Heart left ventricle (tissue), 16 donors: ENCODE results near the gene TTN. TPM values are rescaled to one million over a fixed set of nuclear protein-coding genes. Genes with fewer than 3 reads are reported as not detected.

Experiments
- ATAC-seq, 4 donors: fragments of 200-7000 bp; cut with Tn5 transposase; one replicate each; pipeline ENCODE4 v1.9.1; 2020 to 2022; ENCODE audit warnings: moderate library complexity in 4 of 4, mild to moderate bottlenecking in 3 of 4, moderate number of reproducible peaks in 1 of 4
- DNase-seq, 5 donors: peaks; one replicate each; pipeline ENCODE4 v3.0.0-alpha.2; 2020
- H3K27ac ChIP-seq, 12 donors: fragments of 200-600 bp; sonication (generic) in 4 of 12; one replicate each; pipeline versions ENCODE4 v1.5.0 to v1.8.0; 2016 to 2022; ENCODE audit warnings: mild to moderate bottlenecking in 2 of 12
- H3K27me3 ChIP-seq, 9 donors: fragments of 200-600 bp; sonication (generic) in 2 of 9; one replicate each; pipeline versions ENCODE4 v1.5.1 to v1.8.0; 2016 to 2022; ENCODE audit warnings: mild to moderate bottlenecking in 3 of 9
- H3K36me3 ChIP-seq, 9 donors: fragments of 200-600 bp; sonication (generic) in 2 of 9; one replicate each; pipeline versions ENCODE4 v1.5.0 to v1.8.0; 2018 to 2022; ENCODE audit warnings: mild to moderate bottlenecking in 2 of 9
- H3K4me1 ChIP-seq, 12 donors: fragments of 200-600 bp; sonication (generic) in 4 of 12; one replicate each; pipeline versions ENCODE4 v1.5.0 to v1.8.0; 2016 to 2022; ENCODE audit warnings: mild to moderate bottlenecking in 3 of 12
- H3K4me3 ChIP-seq, 12 donors: fragments of 200-600 bp; sonication (generic) in 4 of 12; one replicate each; pipeline versions ENCODE4 v1.5.0 to v1.8.0; 2017 to 2022; ENCODE audit warnings: mild to moderate bottlenecking in 9 of 12, moderate library complexity in 4 of 12
- H3K9me3 ChIP-seq, 12 donors: fragments of 200-600 bp; sonication (generic) in 4 of 12; one replicate each; pipeline versions ENCODE4 v1.5.0 to v1.8.0; 2016 to 2022; ENCODE audit warnings: mild to moderate bottlenecking in 1 of 12
- CTCF ChIP-seq, 12 donors: fragments of 200-600 bp; sonication (generic) in 4 of 12; IDR thresholded peaks; one replicate each; pipeline versions ENCODE4 v1.5.0 to v1.8.0; 2018 to 2022; ENCODE audit warnings: antibody characterized with exemption in 12 of 12, mild to moderate bottlenecking in 5 of 12
- POLR2A ChIP-seq, 2 donors: fragments of 450-650 bp; IDR thresholded peaks; one replicate each; pipeline ENCODE4 v1.6.1; 2017; ENCODE audit warnings: antibody characterized with exemption in 2 of 2, mild to moderate bottlenecking in 2 of 2, moderate library complexity in 2 of 2
- WGBS, 4 donors: extraction: QIAGEN DNeasy Blood & Tissue Kit in 2 of 4; methylation state at CpG; one replicate each; pipeline versions ENCODE4 v1.1.5 to v1.1.7; 2013 to 2018; 5-methylcytosine and 5-hydroxymethylcytosine counted together
- intact Hi-C, 10 donors: fragments of 100-400 bp; cut with DNase I; formaldehyde crosslinking; loops; one replicate each; pipeline versions ENCODE4 v1.11.1 to v1.14.2; 2022
- polyA plus RNA-seq, 2 donors: library from polyadenylated mRNA; stranded (reverse); fragments of 200-250 nt; gene quantifications; one replicate each; pipeline ENCODE4 v1.2.3, GENCODE V29; 2013
- total RNA-seq, 9 donors: library from RNA; depleted of rRNA in 2 of 9; stranded (reverse); fragments of >200 nt in 2 of 9; fragmentation: NEBNext Ultra II Directional in 3 of 9; extraction: Animal tissue kit (Norgen Biotek cat#: 25700) in 3 of 9; gene quantifications; one replicate each; pipeline versions ENCODE4 v1.1.0 to v1.2.4, GENCODE V29; 2016 to 2023
- donor health status: ischemic (EF 13 %, LVEDD 7.1; RV severe dilation, severe dysfunction).
- donor health status: healthy with polysubstance abuse.
- donor health status: DM: no; HTN: yes; CAD: no.
- donor health status: DM: no; HTN: no; CAD: no.
- donor health status: ischemic (EF 25% LVEDD 6.9; RV normal size, moderate dysfunction).
- donor health status: ischemic (EF 25% LVEDD 5.7; RV mildly dilated, moderate dysfunction).
- donor health status: healthy.
- donor health status: DM: yes; HTN: yes; CAD: no.
- donor health status: ischemic (EF 35%, LVEDD 5.7; RV mildly dilated, moderate dysfunction).
- donor health status: nonischemic (EF 11% LVEDD 7.7; RV severe dilation, severe dysfunction).
- donor health status: DM: yes; HTN: yes; CAD: no.
- donor health status: PGD.
- donor health status: ischemic (EF 29% LVEDD 5.4; RV normal size, mild dysfunction).
- donor health status: nonischemic (EF 23%, LVEDD 6.1; RV moderate dilation, normal function).

TTN gene
- total and polyA plus RNA-seq, 11 donors, result 136 to 4,653 (median 3,379) TPM

GRCh38 chr2:178641498-178641897, 165.7 kb downstream of the TTN start:
- no peak overlapping the region for H3K27ac ChIP-seq
- H3K4me1 ChIP-seq, result peaks cover 0 to 15% (median 0%) of the 10 kb centered on the region in 12 donors
- TF ChIP-seq CTCF (IDR thresholded peaks at IDR 0.05), result no peak
- no peak for TF ChIP-seq POLR2A (IDR thresholded peaks at IDR 0.05)
- DNase-seq, result no peak
- peaks cover 0 to 100% (median 27%) of the 10 kb centered on the region in 9 donors for H3K36me3 ChIP-seq
- H3K4me3 ChIP-seq, result no peak overlapping the region
- no peak for ATAC-seq
- WGBS, 4 donors, result 30 to 38% (median 34%) methylated on average over 1 of the region's 1 CpG
- intact Hi-C loops, result no loop called here
- no peaks in the 10 kb centered on the region for H3K27me3 ChIP-seq
- no peaks in the 10 kb centered on the region for H3K9me3 ChIP-seq

- no peak overlapping the region for H3K4me3 ChIP-seq
- intact Hi-C loops, result no loop called here
- H3K27ac ChIP-seq, result peak overlapping the region in 1 of 12 donors; percentile 8
- peaks cover 0 to 53% (median 5%) of the 10 kb centered on the region in 12 donors for H3K4me1 ChIP-seq
- no peaks in the 10 kb centered on the region for H3K27me3 ChIP-seq
- ATAC-seq (peak; percentile 41 to 59 (median 48)), DNase-seq (peak in 1 of 5 donors; percentile 27)
- TF ChIP-seq CTCF (IDR thresholded peaks at IDR 0.05) (no peak), POLR2A (IDR thresholded peaks at IDR 0.05) (no peak)
- peaks cover 0 to 100% (median 70%) of the 10 kb centered on the region in 9 donors for H3K36me3 ChIP-seq
- WGBS, 4 donors, result 68 to 73% (median 69%) methylated on average over 11 of the region's 11 CpGs
- H3K9me3 ChIP-seq, result no peaks in the 10 kb centered on the region
Observed at GRCh38 chr2:178635897-178636296, 171.3 kb downstream of the TTN start.

GRCh38 chr2:178632729-178633128, 174.5 kb downstream of the TTN start:
- peaks cover 0 to 97% (median 58%) of the 10 kb centered on the region in 9 donors for H3K36me3 ChIP-seq
- H3K9me3 ChIP-seq, result no peaks in the 10 kb centered on the region
- no peak for DNase-seq
- peak overlapping the region in 2 of 12 donors; percentile 3 to 49 for H3K27ac ChIP-seq
- H3K4me3 ChIP-seq, result no peak overlapping the region
- H3K27me3 ChIP-seq, result no peaks in the 10 kb centered on the region
- intact Hi-C loops, result no loop called here
- ATAC-seq, result no peak
- WGBS, 4 donors, result 20 to 37% (median 25%) methylated on average over 3 of the region's 3 CpGs
- peaks cover 0 to 72% (median 8%) of the 10 kb centered on the region in 12 donors for H3K4me1 ChIP-seq
- TF ChIP-seq POLR2A (IDR thresholded peaks at IDR 0.05), result no peak
- TF ChIP-seq CTCF (IDR thresholded peaks at IDR 0.05), result no peak

- H3K9me3 ChIP-seq, result no peaks in the 10 kb centered on the region
- no peak for TF ChIP-seq POLR2A (IDR thresholded peaks at IDR 0.05)
- no peak for TF ChIP-seq CTCF (IDR thresholded peaks at IDR 0.05)
- 53 to 68% (median 55%) methylated on average over 5 of the region's 5 CpGs for WGBS, 4 donors
- peaks cover 0 to 71% (median 8%) of the 10 kb centered on the region in 12 donors for H3K4me1 ChIP-seq
- H3K36me3 ChIP-seq, result peaks cover 0 to 96% (median 46%) of the 10 kb centered on the region in 9 donors
- no peak overlapping the region for H3K4me3 ChIP-seq
- H3K27ac ChIP-seq, result peak overlapping the region in 7 of 12 donors; percentile 75 to 88 (median 82)
- H3K27me3 ChIP-seq, result no peaks in the 10 kb centered on the region
- ATAC-seq (peak in 3 of 4 donors; percentile 5 to 16 (median 6)), DNase-seq (no peak)
- intact Hi-C loops, result no loop called here
Observed at GRCh38 chr2:178630581-178630980, 176.6 kb downstream of the TTN start.
